Endothelial cell of umbilical vein (primary cell): ENCODE measurements around the gene SRSF10.

Experiments used
- EZH2 ChIP-seq: IDR thresholded peaks from 2 replicates; pipeline ENCODE4 v1.6.1; 2012; ENCODE audit warnings: borderline replicate concordance, low read depth, mild to moderate bottlenecking, moderate library complexity, low read length, inconsistent platforms; ENCODE audit not compliant: severe bottlenecking
- MYC ChIP-seq: IDR thresholded peaks from one replicate; pipeline ENCODE4 v1.6.1; 2011; ENCODE audit warnings: mild to moderate bottlenecking, low read depth, low read length
- POLR2A ChIP-seq: IDR thresholded peaks from 2 replicates; pipeline ENCODE4 v1.6.1; 2012; ENCODE audit warnings: low read depth, mild to moderate bottlenecking, control low read depth, low read length
- POLR2AphosphoS5 ChIP-seq: IDR thresholded peaks from 2 replicates; pipeline ENCODE4 v1.6.1; 2012; ENCODE audit warnings: low read depth, mild to moderate bottlenecking, control low read depth, low read length, moderate library complexity; ENCODE audit not compliant: insufficient read depth
- TF ChIP-seq, protein P1 (sequence below), 2 donors: IDR thresholded peaks; 1 replicate in 1 of 2; 2 replicates in 1 of 2; pipeline ENCODE4 v1.5.1; 2011; ENCODE audit warnings: low read length in 2 of 2, mild to moderate bottlenecking in 2 of 2, moderate library complexity in 2 of 2, control low read depth in 1 of 2, inconsistent platforms in 1 of 2, low read depth in 1 of 2; ENCODE audit not compliant: insufficient read depth in 1 of 2; ENCODE audit errors: extremely low read depth in 1 of 2

DNA sequence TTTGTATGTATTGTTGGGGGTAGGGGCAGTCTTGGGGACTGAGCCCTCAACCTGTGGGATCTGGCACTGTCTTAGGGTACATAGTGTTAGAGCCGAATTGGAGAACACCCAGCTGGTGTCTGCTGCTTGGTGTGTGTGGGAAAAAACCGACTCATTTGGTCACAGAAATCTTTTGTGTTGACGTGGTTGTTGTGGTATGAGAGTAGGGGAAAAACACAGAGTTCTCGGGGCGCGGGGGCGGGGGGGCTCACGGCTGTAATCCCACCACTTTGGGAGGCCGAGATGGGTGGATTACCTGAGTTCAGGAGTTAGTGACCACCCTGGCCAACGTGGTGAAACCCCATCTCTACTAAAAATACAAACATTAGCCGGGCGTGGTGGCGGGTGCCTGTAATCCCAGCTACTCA, 15.3 kb upstream of the SRSF10 start:
- TF ChIP-seq, protein P1, sequence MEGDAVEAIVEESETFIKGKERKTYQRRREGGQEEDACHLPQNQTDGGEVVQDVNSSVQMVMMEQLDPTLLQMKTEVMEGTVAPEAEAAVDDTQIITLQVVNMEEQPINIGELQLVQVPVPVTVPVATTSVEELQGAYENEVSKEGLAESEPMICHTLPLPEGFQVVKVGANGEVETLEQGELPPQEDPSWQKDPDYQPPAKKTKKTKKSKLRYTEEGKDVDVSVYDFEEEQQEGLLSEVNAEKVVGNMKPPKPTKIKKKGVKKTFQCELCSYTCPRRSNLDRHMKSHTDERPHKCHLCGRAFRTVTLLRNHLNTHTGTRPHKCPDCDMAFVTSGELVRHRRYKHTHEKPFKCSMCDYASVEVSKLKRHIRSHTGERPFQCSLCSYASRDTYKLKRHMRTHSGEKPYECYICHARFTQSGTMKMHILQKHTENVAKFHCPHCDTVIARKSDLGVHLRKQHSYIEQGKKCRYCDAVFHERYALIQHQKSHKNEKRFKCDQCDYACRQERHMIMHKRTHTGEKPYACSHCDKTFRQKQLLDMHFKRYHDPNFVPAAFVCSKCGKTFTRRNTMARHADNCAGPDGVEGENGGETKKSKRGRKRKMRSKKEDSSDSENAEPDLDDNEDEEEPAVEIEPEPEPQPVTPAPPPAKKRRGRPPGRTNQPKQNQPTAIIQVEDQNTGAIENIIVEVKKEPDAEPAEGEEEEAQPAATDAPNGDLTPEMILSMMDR (IDR thresholded peaks at IDR 0.05; ENCODE audit: extremely low read depth in 1 of 2, insufficient read depth in 1 of 2, low read depth in 1 of 2, low read length in 2 of 2) = no peak
- no peak for TF ChIP-seq POLR2A
- no peak for TF ChIP-seq MYC
- no peak for TF ChIP-seq POLR2AphosphoS5
- TF ChIP-seq EZH2 = no peak
